Trophoblast cell (in vitro differentiated cells and primary cell): ENCODE results near the gene ZNF823.
A peak's percentile ranks its signal among the peaks of the same experiment; 100 is the strongest.

Source experiments
- DNase-seq, 2 donors: peaks; one replicate each; pipeline ENCODE4 v3.0.0-alpha.2; 2016
- H2AFZ ChIP-seq: 2 replicates; pipeline ENCODE4 v1.6.1; 2013; ENCODE audit warnings: low read length, moderate library complexity, mild to moderate bottlenecking; ENCODE audit not compliant: insufficient read depth, poor library complexity
- H2AK5ac ChIP-seq: 2 replicates; pipeline ENCODE4 v1.6.1; 2013; ENCODE audit warnings: mild to moderate bottlenecking, low read length
- H2BK120ac ChIP-seq: 2 replicates; pipeline ENCODE4 v1.6.1; 2013; ENCODE audit warnings: low read length, mild to moderate bottlenecking, moderate library complexity; ENCODE audit not compliant: insufficient read depth, poor library complexity
- H2BK12ac ChIP-seq: 2 replicates; pipeline ENCODE4 v1.6.1; 2013; ENCODE audit warnings: mild to moderate bottlenecking, low read length, moderate library complexity
- H2BK5ac ChIP-seq: 2 replicates; pipeline ENCODE4 v1.6.1; 2013; ENCODE audit warnings: low read length, low read depth, moderate library complexity, mild to moderate bottlenecking; ENCODE audit not compliant: poor library complexity
- H3K14ac ChIP-seq: 2 replicates; pipeline ENCODE4 v1.6.1; 2013; ENCODE audit warnings: mild to moderate bottlenecking, low read length
- H3K18ac ChIP-seq: 2 replicates; pipeline ENCODE4 v1.6.1; 2013; ENCODE audit warnings: mild to moderate bottlenecking, low read length
- H3K23ac ChIP-seq: 2 replicates; pipeline ENCODE4 v1.6.1; 2013; ENCODE audit warnings: low read length
- H3K27ac ChIP-seq: 2 replicates; pipeline ENCODE4 v1.5.1; 2013; ENCODE audit warnings: low read depth, mild to moderate bottlenecking, inconsistent platforms, low read length, moderate library complexity
- H3K27me3 ChIP-seq: 2 replicates; pipeline ENCODE4 v1.6.1; 2013; ENCODE audit warnings: inconsistent platforms, mild to moderate bottlenecking, low read length, moderate library complexity; ENCODE audit not compliant: insufficient read depth
- H3K36me3 ChIP-seq, 2 experiments: 1 replicate in 1 of 2; 2 replicates in 1 of 2; pipeline ENCODE4 v1.6.1; 2013; ENCODE audit warnings: low read length in 2 of 2, mild to moderate bottlenecking in 2 of 2, moderate library complexity in 1 of 2; ENCODE audit not compliant: insufficient read depth in 2 of 2, control insufficient read depth in 1 of 2
- H3K4ac ChIP-seq: 2 replicates; pipeline ENCODE4 v1.6.1; 2013; ENCODE audit warnings: low read depth, mild to moderate bottlenecking, low read length, moderate library complexity
- H3K4me1 ChIP-seq, 2 experiments: 1 replicate in 1 of 2; 2 replicates in 1 of 2; pipeline ENCODE4 v1.6.1; 2013; ENCODE audit warnings: low read length in 2 of 2, mild to moderate bottlenecking in 2 of 2, moderate library complexity in 1 of 2; ENCODE audit not compliant: insufficient read depth in 2 of 2, control insufficient read depth in 1 of 2
- H3K4me2 ChIP-seq: 2 replicates; pipeline ENCODE4 v1.6.1; 2013; ENCODE audit warnings: inconsistent platforms, mild to moderate bottlenecking, low read length, moderate library complexity
- H3K4me3 ChIP-seq: 2 replicates; pipeline ENCODE4 v1.5.1; 2013; ENCODE audit warnings: mild to moderate bottlenecking, low read depth, low read length, inconsistent platforms
- H3K79me1 ChIP-seq: one replicate; pipeline ENCODE4 v1.6.1; 2013; ENCODE audit warnings: low read length
- H3K79me2 ChIP-seq: 2 replicates; pipeline ENCODE4 v1.6.1; 2013; ENCODE audit warnings: low read length, mild to moderate bottlenecking; ENCODE audit not compliant: control insufficient read depth, insufficient read depth, poor library complexity
- H3K9ac ChIP-seq: 2 replicates; pipeline ENCODE4 v1.6.1; 2013; ENCODE audit warnings: mild to moderate bottlenecking, low read length
- H3K9me3 ChIP-seq: 2 replicates; pipeline ENCODE4 v1.6.1; 2013; ENCODE audit warnings: low read depth, mild to moderate bottlenecking, control low read depth, inconsistent platforms, low read length; ENCODE audit not compliant: insufficient read depth
- H4K12ac ChIP-seq: 2 replicates; pipeline ENCODE4 v1.6.1; 2013; ENCODE audit warnings: low read depth, mild to moderate bottlenecking, low read length, moderate library complexity
- H4K8ac ChIP-seq: 2 replicates; pipeline ENCODE4 v1.6.1; 2013; ENCODE audit warnings: low read depth, mild to moderate bottlenecking, low read length, moderate library complexity
- H4K91ac ChIP-seq: one replicate; pipeline ENCODE4 v1.6.1; 2013; ENCODE audit warnings: low read depth, mild to moderate bottlenecking, low read length, moderate library complexity
- WGBS: extraction: QIAGEN DNeasy Blood & Tissue Kit; methylation state at CpG from one replicate; pipeline ENCODE4 v1.1.7; 2013; ENCODE audit warnings: missing lambda C conversion rate; ENCODE audit not compliant: insufficient read length, insufficient coverage; ENCODE audit errors: extremely low coverage; 5-methylcytosine and 5-hydroxymethylcytosine counted together

ZNF823 gene

DNA sequence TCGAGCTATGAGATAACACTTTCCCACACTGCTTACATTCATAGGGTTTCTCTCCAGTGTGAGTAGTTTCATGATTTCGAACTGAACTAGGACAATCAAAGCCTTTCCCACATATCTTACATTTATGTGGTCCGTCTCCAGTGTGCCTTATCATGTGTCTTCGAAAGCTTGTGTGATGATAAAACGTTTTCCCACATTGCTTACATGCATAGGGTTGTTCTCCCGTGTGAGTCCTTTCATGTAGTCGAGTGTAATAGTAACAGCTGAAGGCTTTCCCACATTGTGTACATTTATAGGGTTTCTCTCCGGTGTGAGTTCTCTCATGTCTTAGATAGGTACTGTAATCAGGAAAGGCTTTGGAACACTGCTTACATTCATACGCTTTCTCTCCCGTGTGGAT is 16.3 kb downstream of the ZNF823 start:
- no peak overlapping the region for H3K4ac ChIP-seq
- no peaks in the 10 kb centered on the region for H3K79me1 ChIP-seq
- H2BK5ac ChIP-seq = no peak overlapping the region
- H3K23ac ChIP-seq = no peak overlapping the region
- H4K91ac ChIP-seq = no peak overlapping the region
- H2AK5ac ChIP-seq = no peak overlapping the region
- no peaks in the 10 kb centered on the region for H3K4me1 ChIP-seq
- no CpG with 5 or more reads among the region's 10 CpGs for WGBS
- H3K9me3 ChIP-seq = peaks cover 16% of the 10 kb centered on the region
- no peak overlapping the region for H3K4me3 ChIP-seq
- H3K4me2 ChIP-seq = no peak overlapping the region
- no peak overlapping the region for H2BK12ac ChIP-seq
- no peaks in the 10 kb centered on the region for H3K27me3 ChIP-seq
- H3K14ac ChIP-seq = no peak overlapping the region
- no peak overlapping the region for H3K27ac ChIP-seq
- H4K12ac ChIP-seq = no peak overlapping the region
- H2BK120ac ChIP-seq = no peak overlapping the region
- peaks cover 14 to 43% of the 10 kb centered on the region in 2 experiments for H3K36me3 ChIP-seq
- H3K9ac ChIP-seq = no peak overlapping the region
- H3K79me2 ChIP-seq = no peaks in the 10 kb centered on the region
- H3K18ac ChIP-seq = no peak overlapping the region
- no peak overlapping the region for H4K8ac ChIP-seq
- no peak for DNase-seq
- H2AFZ ChIP-seq = no peak overlapping the region

GRCh38 chr19:11721681-11722080 is 17.1 kb downstream of the ZNF823 start:
- Histone ChIP-seq H3K4me3 (no peak overlapping the region), H2BK12ac (no peak overlapping the region)
- WGBS = no CpG with 5 or more reads among the region's 5 CpGs

DNA sequence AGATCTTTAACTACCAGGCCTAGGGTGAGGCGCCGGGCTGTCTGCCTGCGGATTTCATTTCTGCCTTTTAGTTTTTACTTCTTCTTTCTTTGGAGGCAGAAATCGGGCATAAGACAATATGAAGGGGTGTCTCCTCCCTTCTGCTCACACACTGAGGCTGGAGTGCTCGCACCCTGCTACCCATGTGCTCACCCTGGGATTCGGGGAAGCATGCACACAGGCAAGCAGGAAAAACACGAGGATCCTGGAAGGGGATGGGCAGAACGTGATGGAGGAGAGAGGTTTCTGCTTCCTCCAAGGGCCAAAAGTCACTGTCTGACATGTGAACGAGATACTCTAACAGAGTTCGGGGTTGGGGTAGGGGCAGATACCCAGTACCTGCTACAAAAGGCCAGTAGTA is 28.4 kb downstream of the ZNF823 start:
- Histone ChIP-seq H3K4me3 (no peak overlapping the region), H2BK120ac (no peak overlapping the region), H4K8ac (no peak overlapping the region), H4K12ac (no peak overlapping the region), H3K9ac (peak overlapping the region; percentile 59), H4K91ac (no peak overlapping the region), H3K14ac (no peak overlapping the region), H2AFZ (no peak overlapping the region), H3K79me2 (no peaks in the 10 kb centered on the region), H3K18ac (no peak overlapping the region), H3K23ac (no peak overlapping the region), H3K4ac (no peak overlapping the region), H3K79me1 (no peaks in the 10 kb centered on the region), H3K4me2 (no peak overlapping the region), H2AK5ac (no peak overlapping the region), H3K27ac (no peak overlapping the region), H3K9me3 (peaks cover 6% of the 10 kb centered on the region), H3K4me1 (no peaks in the 10 kb centered on the region), H2BK12ac (no peak overlapping the region), H3K27me3 (no peaks in the 10 kb centered on the region), H3K36me3 (no peaks in the 10 kb centered on the region), H2BK5ac (no peak overlapping the region)
- WGBS = no CpG with 5 or more reads among the region's 10 CpGs
- DNase-seq = peak in 1 of 2 donors; percentile 24

More at GRCh38 chr19:11721681-11722080, 17.1 kb downstream of the ZNF823 start:
- no peak overlapping the region for H3K14ac ChIP-seq
- H2BK120ac ChIP-seq = no peak overlapping the region
- H3K23ac ChIP-seq = no peak overlapping the region
- no peak overlapping the region for H4K8ac ChIP-seq
- no peak overlapping the region for H3K18ac ChIP-seq
- no peak overlapping the region for H4K12ac ChIP-seq
- H2AK5ac ChIP-seq = no peak overlapping the region
- H3K4me2 ChIP-seq = no peak overlapping the region
- H3K9ac ChIP-seq = no peak overlapping the region
- no peak overlapping the region for H2AFZ ChIP-seq
- peak in 1 of 2 donors; percentile 77 for DNase-seq
- no peaks in the 10 kb centered on the region for H3K27me3 ChIP-seq
- H3K79me2 ChIP-seq = no peaks in the 10 kb centered on the region
- no peak overlapping the region for H4K91ac ChIP-seq
- H3K36me3 ChIP-seq = peaks cover 14 to 43% of the 10 kb centered on the region in 2 experiments
- H3K27ac ChIP-seq = no peak overlapping the region
- no peaks in the 10 kb centered on the region for H3K79me1 ChIP-seq
- H2BK5ac ChIP-seq = no peak overlapping the region
- H3K4me1 ChIP-seq = no peaks in the 10 kb centered on the region
- H3K4ac ChIP-seq = no peak overlapping the region
- peaks cover 16% of the 10 kb centered on the region for H3K9me3 ChIP-seq

DNA sequence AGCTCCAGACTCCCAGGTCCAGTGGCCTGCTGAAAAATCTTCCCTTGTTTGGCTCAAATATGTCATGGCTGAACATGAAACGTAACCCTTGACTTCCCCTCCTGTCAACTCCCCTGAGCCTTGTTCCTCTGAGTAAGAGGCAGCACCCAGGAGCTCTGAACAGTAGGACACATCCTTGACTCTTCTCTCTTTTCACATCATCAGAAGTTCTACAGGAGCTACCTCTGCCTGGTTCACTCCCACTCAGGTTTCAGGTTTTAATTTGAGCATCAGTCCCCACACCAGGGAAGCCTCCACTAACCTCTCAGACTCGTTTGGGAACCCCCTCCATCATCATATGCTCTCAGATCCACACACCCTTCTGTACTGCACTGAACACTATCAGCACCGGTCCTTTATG is 30.3 kb downstream of the ZNF823 start:
- Histone ChIP-seq H3K79me2 (no peaks in the 10 kb centered on the region), H3K4me2 (no peak overlapping the region), H3K9ac (no peak overlapping the region), H3K36me3 (no peaks in the 10 kb centered on the region), H3K4me1 (no peaks in the 10 kb centered on the region), H3K14ac (no peak overlapping the region), H3K27me3 (no peaks in the 10 kb centered on the region), H3K18ac (no peak overlapping the region), H3K9me3 (peaks cover 6% of the 10 kb centered on the region), H3K23ac (peak overlapping the region; percentile 87), H2BK12ac (no peak overlapping the region), H4K8ac (no peak overlapping the region), H2AK5ac (no peak overlapping the region), H2BK5ac (no peak overlapping the region), H3K4ac (no peak overlapping the region), H2BK120ac (no peak overlapping the region), H3K79me1 (no peaks in the 10 kb centered on the region), H3K27ac (no peak overlapping the region), H4K91ac (no peak overlapping the region), H2AFZ (no peak overlapping the region), H3K4me3 (no peak overlapping the region), H4K12ac (no peak overlapping the region)
- WGBS = no CpG with 5 or more reads among the region's 3 CpGs
- DNase-seq = peak in 1 of 2 donors; percentile 31
